ENCODE data around the gene FGF3. TPM values are rescaled to one million over a fixed set of nuclear protein-coding genes. Genes with fewer than 3 reads are reported as not detected.

The FGF3 gene
- total RNA-seq, 1 donor from 2014 or later = not detected

- intact Hi-C loops (cut with micrococcal nuclease) = no loop called here
These were observed 25.2 kb upstream of the FGF3 start for GRCh38 chr11:69844396-69844795.

GRCh38 chr11:69843529-69843921 is 24.3 kb upstream of the FGF3 start:
- intact Hi-C loops (cut with micrococcal nuclease) = no loop called here

GRCh38 chr11:69842746-69843528 is 23.7 kb upstream of the FGF3 start:
- intact Hi-C loops (cut with micrococcal nuclease) = no loop called here

GRCh38 chr11:69841859-69842698 is 22.9 kb upstream of the FGF3 start:
- intact Hi-C loops (cut with micrococcal nuclease) = no loop called here

GRCh38 chr11:69841170-69841858 is 22.1 kb upstream of the FGF3 start:
- intact Hi-C loops (cut with micrococcal nuclease) = no loop called here

- intact Hi-C loops (cut with micrococcal nuclease) = no loop called here
These were observed 21.4 kb upstream of the FGF3 start for GRCh38 chr11:69840371-69841169.

GRCh38 chr11:69839516-69839915 is 20.3 kb upstream of the FGF3 start:
- intact Hi-C loops (cut with micrococcal nuclease) = no loop called here

GRCh38 chr11:69837791-69838190 is 18.6 kb upstream of the FGF3 start:
- intact Hi-C loops (cut with micrococcal nuclease) = no loop called here

- intact Hi-C loops (cut with micrococcal nuclease) = no loop called here
These were observed 17.2 kb upstream of the FGF3 start for GRCh38 chr11:69836401-69836800.

- intact Hi-C loops (cut with micrococcal nuclease) = no loop called here
These were observed 15.9 kb upstream of the FGF3 start for GRCh38 chr11:69834811-69835800.

GRCh38 chr11:69834251-69834650 is 15.0 kb upstream of the FGF3 start:
- intact Hi-C loops (cut with micrococcal nuclease) = no loop called here

GRCh38 chr11:69832561-69833413 is 13.6 kb upstream of the FGF3 start:
- intact Hi-C loops (cut with micrococcal nuclease) = no loop called here

- intact Hi-C loops (cut with micrococcal nuclease) = no loop called here
These were observed 12.8 kb upstream of the FGF3 start for GRCh38 chr11:69831985-69832384.

- intact Hi-C loops (cut with micrococcal nuclease) = no loop called here
These were observed 10.9 kb upstream of the FGF3 start for GRCh38 chr11:69830086-69830485.

GRCh38 chr11:69828971-69829344 is 9.7 kb upstream of the FGF3 start:
- intact Hi-C loops (cut with micrococcal nuclease) = no loop called here

GRCh38 chr11:69828276-69828970 is 9.2 kb upstream of the FGF3 start:
- intact Hi-C loops (cut with micrococcal nuclease) = no loop called here

GRCh38 chr11:69826773-69827172 is 7.6 kb upstream of the FGF3 start:
- intact Hi-C loops (cut with micrococcal nuclease) = no loop called here

GRCh38 chr11:69825941-69826340 is 6.7 kb upstream of the FGF3 start:
- intact Hi-C loops (cut with micrococcal nuclease) = no loop called here

All from T-helper 2 cell treated with Interferon-gamma antibody and Interleukin-4, amounts not matched to agents 100 ng/mL and 5 ng/mL, for 36 hours (primary cell).